Gastrocnemius medialis (tissue), 4 donors: ENCODE data around the gene RPL29.

ENCODE experiments used
- POLR2A ChIP-seq, 2 donors: fragments of 450-650 bp; IDR thresholded peaks; one replicate each; pipeline ENCODE4 v1.6.1; 2017; ENCODE audit warnings: antibody characterized with exemption in 2 of 2, mild to moderate bottlenecking in 2 of 2, moderate library complexity in 2 of 2
- TF ChIP-seq, protein P1 (sequence below), 5 experiments: fragments of 450-650 bp in 3 of 5; fragments of 200-600 bp in 2 of 5; sonication (generic) in 2 of 5; IDR thresholded peaks in 4 of 5; conservative IDR thresholded peaks in 1 of 5; 1 replicate in 4 of 5; 2 replicates in 1 of 5; pipeline ENCODE4 v1.5.1; 2016 to 2019; ENCODE audit warnings: antibody characterized with exemption in 5 of 5, mild to moderate bottlenecking in 3 of 5, moderate library complexity in 3 of 5

DNA sequence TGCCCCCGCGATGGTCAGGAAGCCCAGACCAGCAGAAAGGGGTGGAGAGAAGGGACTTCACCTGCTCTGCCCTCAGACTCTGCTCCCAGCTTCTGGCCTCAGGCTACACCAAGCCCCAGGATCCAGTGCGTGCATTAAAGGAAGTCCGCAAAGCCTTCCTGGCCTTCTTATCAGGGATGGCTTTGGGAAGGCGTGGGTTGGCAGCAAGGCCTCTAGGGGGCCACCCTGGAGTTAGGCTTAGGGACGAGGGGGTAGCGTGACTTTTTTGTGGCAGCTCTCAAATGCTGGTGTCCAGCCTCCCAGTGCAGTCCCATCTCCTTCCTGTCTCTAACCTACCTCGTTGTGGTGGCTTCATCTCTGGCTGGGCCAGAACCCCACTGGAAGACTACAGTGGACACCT is 18.9 kb upstream of the RPL29 start:
- TF ChIP-seq, protein P1, sequence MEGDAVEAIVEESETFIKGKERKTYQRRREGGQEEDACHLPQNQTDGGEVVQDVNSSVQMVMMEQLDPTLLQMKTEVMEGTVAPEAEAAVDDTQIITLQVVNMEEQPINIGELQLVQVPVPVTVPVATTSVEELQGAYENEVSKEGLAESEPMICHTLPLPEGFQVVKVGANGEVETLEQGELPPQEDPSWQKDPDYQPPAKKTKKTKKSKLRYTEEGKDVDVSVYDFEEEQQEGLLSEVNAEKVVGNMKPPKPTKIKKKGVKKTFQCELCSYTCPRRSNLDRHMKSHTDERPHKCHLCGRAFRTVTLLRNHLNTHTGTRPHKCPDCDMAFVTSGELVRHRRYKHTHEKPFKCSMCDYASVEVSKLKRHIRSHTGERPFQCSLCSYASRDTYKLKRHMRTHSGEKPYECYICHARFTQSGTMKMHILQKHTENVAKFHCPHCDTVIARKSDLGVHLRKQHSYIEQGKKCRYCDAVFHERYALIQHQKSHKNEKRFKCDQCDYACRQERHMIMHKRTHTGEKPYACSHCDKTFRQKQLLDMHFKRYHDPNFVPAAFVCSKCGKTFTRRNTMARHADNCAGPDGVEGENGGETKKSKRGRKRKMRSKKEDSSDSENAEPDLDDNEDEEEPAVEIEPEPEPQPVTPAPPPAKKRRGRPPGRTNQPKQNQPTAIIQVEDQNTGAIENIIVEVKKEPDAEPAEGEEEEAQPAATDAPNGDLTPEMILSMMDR (IDR thresholded peaks at IDR 0.05 in 4 of 5, conservative IDR thresholded peaks at IDR 0.05 in 1 of 5), result no peak
- TF ChIP-seq POLR2A (IDR thresholded peaks at IDR 0.05), result no peak
